CD4-positive, alpha-beta T cell (primary cell): ENCODE data around the gene COPE. TPM values are rescaled to one million over a fixed set of nuclear protein-coding genes. Genes with fewer than 3 reads are reported as not detected.

ENCODE experiments used
- ATAC-seq: fragments of 200-7000 bp; cut with Tn5 transposase; one replicate; pipeline ENCODE4 v1.10.0; 2022; ENCODE audit warnings: mild to moderate bottlenecking; ENCODE audit not compliant: poor library complexity
- CTCF ChIA-PET: fragments of 350-600 bp; sonication (Branson Sonifier 250); formaldehyde crosslinking; loops from one replicate; lab custom pipeline; 2021; ENCODE audit warnings: antibody characterized with exemption, inconsistent platforms; lab: Charles Lee
- POLR2A ChIA-PET: fragments of 350-600 bp; sonication (Branson Sonifier 250); formaldehyde crosslinking; loops from one replicate; lab custom pipeline; 2021; ENCODE audit warnings: antibody characterized with exemption, inconsistent platforms; lab: Charles Lee
- DNase-seq, 14 experiments: peaks; one replicate each; pipeline ENCODE4 v3.0.0-alpha.2; 2013 to 2020; ENCODE audit warnings: mixed read lengths in 2 of 14
- H3K27ac ChIP-seq, 2 donors: one replicate each; pipeline versions ENCODE4 v1.5.1 to v1.7.0; 2013; ENCODE audit warnings: low read length in 2 of 2, low read depth in 1 of 2, mild to moderate bottlenecking in 1 of 2
- H3K27me3 ChIP-seq, 2 experiments: 1 replicate in 1 of 2; 2 replicates in 1 of 2; pipeline versions ENCODE4 v1.6.1 to v1.7.0; 2013; ENCODE audit warnings: low read length in 2 of 2, control low read depth in 1 of 2, mild to moderate bottlenecking in 1 of 2, moderate library complexity in 1 of 2; ENCODE audit not compliant: insufficient read depth in 2 of 2, control insufficient read depth in 1 of 2
- H3K36me3 ChIP-seq: one replicate; pipeline ENCODE4 v1.6.1; 2013; ENCODE audit warnings: low read length, control low read depth; ENCODE audit not compliant: insufficient read depth
- H3K4me1 ChIP-seq: one replicate; pipeline ENCODE4 v1.6.1; 2013; ENCODE audit warnings: low read length, control low read depth; ENCODE audit not compliant: insufficient read depth
- H3K4me3 ChIP-seq: one replicate; pipeline ENCODE4 v1.5.1; 2013; ENCODE audit warnings: mild to moderate bottlenecking, low read length, moderate library complexity
- H3K9me3 ChIP-seq, 2 experiments: 1 replicate in 1 of 2; 2 replicates in 1 of 2; pipeline versions ENCODE4 v1.6.1 to v1.7.0; 2013; ENCODE audit warnings: low read length in 2 of 2, mild to moderate bottlenecking in 2 of 2, control low read depth in 1 of 2, moderate library complexity in 1 of 2; ENCODE audit not compliant: control insufficient read depth in 1 of 2, insufficient read depth in 1 of 2
- H3K27ac Mint-ChIP-seq: one replicate; pipeline ENCODE4 v1.8.0; 2020; ENCODE audit warnings: mixed read lengths
- H3K27me3 Mint-ChIP-seq: one replicate; pipeline ENCODE4 v1.8.0; 2021; ENCODE audit warnings: mixed read lengths
- H3K36me3 Mint-ChIP-seq: one replicate; pipeline ENCODE4 v1.8.0; 2021; ENCODE audit warnings: low read depth, mixed read lengths
- H3K4me1 Mint-ChIP-seq: one replicate; pipeline ENCODE4 v1.8.0; 2021; ENCODE audit warnings: low read depth, mixed read lengths
- H3K4me3 Mint-ChIP-seq: one replicate; pipeline ENCODE4 v1.8.0; 2020; ENCODE audit warnings: mild to moderate bottlenecking, mixed read lengths
- H3K9me3 Mint-ChIP-seq: one replicate; pipeline ENCODE4 v1.8.0; 2020; ENCODE audit warnings: mixed read lengths
- CTCF ChIP-seq: fragments of 200-600 bp; IDR thresholded peaks from one replicate; pipeline ENCODE4 v1.8.0; 2022; ENCODE audit warnings: antibody characterized with exemption, mild to moderate bottlenecking
- intact Hi-C, 2 experiments: fragments of 100-400 bp; cut with DNase I in 1 of 2; cut with micrococcal nuclease in 1 of 2; formaldehyde crosslinking; loops; one replicate each; pipeline versions ENCODE4 v1.15.1 to v1.9.0; 2023 to 2025; cut with DNase I, micrococcal nuclease
- total RNA-seq, 174 experiments: library from RNA in 2 of 174; stranded (reverse) in 2 of 174; gene quantifications; one replicate each; pipeline ENCODE4 v1.2.3 and lab custom pipeline; 2021 to 2026

Gene COPE
- total RNA-seq, 2 experiments from 2014 or later: 135 to 143 TPM

- H3K4me3 Mint-ChIP-seq: no peak overlapping the region
- POLR2A ChIA-PET: no interaction called here
These were observed 59.4 kb downstream of the COPE start for GRCh38 chr19:18859676-18860301.

GRCh38 chr19:18858906-18859646 is 60.1 kb downstream of the COPE start:
- ATAC-seq (no peak), DNase-seq (no peak)
- no peaks in the 10 kb centered on the region for H3K4me1 ChIP-seq
- Mint-ChIP-seq H3K27ac (no peak overlapping the region), H3K4me3 (no peak overlapping the region), H3K36me3 (peaks cover 91% of the 10 kb centered on the region), H3K27me3 (no peaks in the 10 kb centered on the region), H3K4me1 (no peaks in the 10 kb centered on the region), H3K9me3 (no peaks in the 10 kb centered on the region)
- H3K27ac ChIP-seq: no peak overlapping the region
- intact Hi-C loops: no loop called here
- peaks cover 99% of the 10 kb centered on the region for H3K36me3 ChIP-seq
- H3K4me3 ChIP-seq: no peak overlapping the region
- H3K9me3 ChIP-seq: no peaks in the 10 kb centered on the region
- no peak for TF ChIP-seq CTCF
- POLR2A ChIA-PET: no interaction called here
- CTCF ChIA-PET: no interaction called here
- H3K27me3 ChIP-seq: no peaks in the 10 kb centered on the region

More at GRCh38 chr19:18859676-18860301, 59.4 kb downstream of the COPE start:
- Histone ChIP-seq H3K36me3 (peaks cover 99% of the 10 kb centered on the region), H3K9me3 (no peaks in the 10 kb centered on the region), H3K27ac (no peak overlapping the region), H3K4me1 (no peaks in the 10 kb centered on the region), H3K4me3 (no peak overlapping the region), H3K27me3 (no peaks in the 10 kb centered on the region)
- TF ChIP-seq CTCF: no peak
- DNase-seq (no peak), ATAC-seq (no peak)
- CTCF ChIA-PET: no interaction called here
- H3K9me3 Mint-ChIP-seq: no peaks in the 10 kb centered on the region
- H3K27ac Mint-ChIP-seq: no peak overlapping the region
- H3K36me3 Mint-ChIP-seq: peaks cover 90% of the 10 kb centered on the region
- no peaks in the 10 kb centered on the region for H3K27me3 Mint-ChIP-seq
- intact Hi-C loops: no loop called here
- H3K4me1 Mint-ChIP-seq: no peaks in the 10 kb centered on the region

- no peak overlapping the region for H3K27ac Mint-ChIP-seq
- no peaks in the 10 kb centered on the region for H3K27me3 Mint-ChIP-seq
- H3K27me3 ChIP-seq: no peaks in the 10 kb centered on the region
- peaks cover 93% of the 10 kb centered on the region for H3K36me3 Mint-ChIP-seq
- H3K9me3 Mint-ChIP-seq: no peaks in the 10 kb centered on the region
- intact Hi-C loops: no loop called here
- no peak overlapping the region for H3K27ac ChIP-seq
- CTCF ChIA-PET: no interaction called here
- no peaks in the 10 kb centered on the region for H3K4me1 Mint-ChIP-seq
- no peak overlapping the region for H3K4me3 Mint-ChIP-seq
- peaks cover 99% of the 10 kb centered on the region for H3K36me3 ChIP-seq
- no peak for DNase-seq
- no peak overlapping the region for H3K4me3 ChIP-seq
- POLR2A ChIA-PET: no interaction called here
- no peaks in the 10 kb centered on the region for H3K4me1 ChIP-seq
- H3K9me3 ChIP-seq: no peaks in the 10 kb centered on the region
- no peak for TF ChIP-seq CTCF
- ATAC-seq: no peak
These were observed 62.0 kb downstream of the COPE start for GRCh38 chr19:18857223-18857622.
